HepG2 (cell line): ENCODE measurements around the gene TCF23. TPM values are rescaled to one million over a fixed set of nuclear protein-coding genes. Genes with fewer than 3 reads are reported as not detected.

Experiments
- KAT7 ChIP-seq: IDR thresholded peaks from 2 replicates; pipeline ENCODE4 v1.6.1; 2018; ENCODE audit warnings: borderline replicate concordance, missing compliant biosample characterization
- KDM2A ChIP-seq: sonication (generic); formaldehyde crosslinking; IDR thresholded peaks from 2 replicates; pipeline ENCODE4 v1.4.0; 2020; ENCODE audit warnings: low read depth, missing genetic modification reagents, borderline replicate concordance
- NFRKB ChIP-seq: fragments of 450-650 bp; IDR thresholded peaks from 2 replicates; pipeline ENCODE4 v1.6.1; 2017
- POLR2AphosphoS2 ChIP-seq: IDR thresholded peaks from 2 replicates; pipeline ENCODE4 v1.6.1; 2011; ENCODE audit warnings: low read depth, low read length, improper control_type of control experiment
- POLR2G ChIP-seq: fragments of 200-400 bp; formaldehyde crosslinking; IDR thresholded peaks from 2 replicates; pipeline ENCODE4 v1.6.1; 2018; ENCODE audit warnings: mild to moderate bottlenecking, low read depth, low read length, moderate library complexity
- SALL1 ChIP-seq: sonication (generic); formaldehyde crosslinking; IDR thresholded peaks from 2 replicates; pipeline ENCODE4 v1.8.0; 2022; ENCODE audit warnings: mild to moderate bottlenecking, missing genetic modification reagents
- ZNF75D ChIP-seq: sonication (generic); formaldehyde crosslinking; IDR thresholded peaks from 2 replicates; pipeline ENCODE4 v1.8.1; 2023; ENCODE audit warnings: missing genetic modification reagents, mild to moderate bottlenecking, borderline replicate concordance
- polyA plus RNA-seq, 8 experiments: library from polyadenylated mRNA; depleted of rRNA in 3 of 8; stranded (reverse) in 7 of 8; unstranded in 1 of 8; fragments of >200 nt; fragmentation: Illumina TruSeq in 4 of 8; extraction: Trizol in 4 of 8; gene quantifications; 2 replicates each; pipeline versions ENCODE4 v1.2.1 to v1.2.3, GENCODE V29; 2011 to 2016; ENCODE audit warnings: low read depth in 4 of 8, missing spikeins in 1 of 8, mixed read lengths in 1 of 8; ENCODE audit not compliant: insufficient read depth in 1 of 8
- total RNA-seq, 5 experiments: library from RNA; depleted of rRNA; stranded (reverse); fragments of >200 nt; fragmentation: Illumina TruSeq; extraction: Trizol; gene quantifications; 2 replicates each; pipeline ENCODE4 v1.2.3, GENCODE V29; 2016; ENCODE audit warnings: low read depth in 1 of 5
- TF ChIP-seq, protein P1 (sequence below): sonication (generic); formaldehyde crosslinking; IDR thresholded peaks from 2 replicates; pipeline ENCODE4 v1.4.0; 2020; ENCODE audit warnings: missing genetic modification reagents
- TF ChIP-seq, protein P2 (sequence below): sonication (generic); formaldehyde crosslinking; IDR thresholded peaks from 2 replicates; pipeline ENCODE4 v1.8.0; 2022; ENCODE audit warnings: missing genetic modification reagents, mild to moderate bottlenecking, borderline replicate concordance
- TF ChIP-seq, protein P3 (sequence below): sonication (generic); formaldehyde crosslinking; IDR thresholded peaks from 2 replicates; pipeline ENCODE4 v1.4.0; 2020; ENCODE audit warnings: missing genetic modification reagents
- TF ChIP-seq, protein P4 (sequence below): sonication (generic); formaldehyde crosslinking; IDR thresholded peaks from 2 replicates; pipeline ENCODE4 v1.5.0; 2020; ENCODE audit warnings: mild to moderate bottlenecking, missing genetic modification reagents, moderate library complexity

TCF23 gene
- total and polyA plus RNA-seq, 2 of the 13 experiments (the other 11 are each of a cell fraction or from before 2014, with no cell fraction given): 0.02 to 1.4 TPM

DNA sequence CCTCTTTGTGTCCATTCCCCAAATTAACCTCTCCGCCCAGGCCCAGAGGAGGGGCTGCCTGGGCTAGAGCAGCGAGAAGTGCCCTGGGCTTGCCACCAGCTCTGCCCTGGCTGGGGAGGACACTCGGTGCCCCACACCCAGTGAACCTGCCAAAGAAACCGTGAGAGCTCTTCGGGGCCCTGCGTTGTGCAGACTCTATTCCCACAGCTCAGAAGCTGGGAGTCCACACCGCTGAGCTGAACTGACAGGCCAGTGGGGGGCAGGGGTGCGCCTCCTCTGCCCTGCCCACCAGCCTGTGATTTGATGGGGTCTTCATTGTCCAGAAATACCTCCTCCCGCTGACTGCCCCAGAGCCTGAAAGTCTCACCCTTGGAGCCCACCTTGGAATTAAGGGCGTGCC is 48.8 kb upstream of the TCF23 start (continued):
- TF ChIP-seq, protein P1, sequence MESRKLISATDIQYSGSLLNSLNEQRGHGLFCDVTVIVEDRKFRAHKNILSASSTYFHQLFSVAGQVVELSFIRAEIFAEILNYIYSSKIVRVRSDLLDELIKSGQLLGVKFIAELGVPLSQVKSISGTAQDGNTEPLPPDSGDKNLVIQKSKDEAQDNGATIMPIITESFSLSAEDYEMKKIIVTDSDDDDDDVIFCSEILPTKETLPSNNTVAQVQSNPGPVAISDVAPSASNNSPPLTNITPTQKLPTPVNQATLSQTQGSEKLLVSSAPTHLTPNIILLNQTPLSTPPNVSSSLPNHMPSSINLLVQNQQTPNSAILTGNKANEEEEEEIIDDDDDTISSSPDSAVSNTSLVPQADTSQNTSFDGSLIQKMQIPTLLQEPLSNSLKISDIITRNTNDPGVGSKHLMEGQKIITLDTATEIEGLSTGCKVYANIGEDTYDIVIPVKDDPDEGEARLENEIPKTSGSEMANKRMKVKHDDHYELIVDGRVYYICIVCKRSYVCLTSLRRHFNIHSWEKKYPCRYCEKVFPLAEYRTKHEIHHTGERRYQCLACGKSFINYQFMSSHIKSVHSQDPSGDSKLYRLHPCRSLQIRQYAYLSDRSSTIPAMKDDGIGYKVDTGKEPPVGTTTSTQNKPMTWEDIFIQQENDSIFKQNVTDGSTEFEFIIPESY (CRISPR knock-in tag): peak; percentile 54
- TF ChIP-seq KDM2A (CRISPR knock-in tag) (0 out of 2 replicates have a peak, but pooled peaks have one; percentile 24), ZNF75D (no peak), POLR2AphosphoS2 (no peak), POLR2G (0 out of 2 replicates have a peak, but pooled peaks have one; percentile 43), NFRKB (no peak), KAT7 (no peak), SALL1 (CRISPR knock-in tag) (no peak)
- TF ChIP-seq, protein P2, sequence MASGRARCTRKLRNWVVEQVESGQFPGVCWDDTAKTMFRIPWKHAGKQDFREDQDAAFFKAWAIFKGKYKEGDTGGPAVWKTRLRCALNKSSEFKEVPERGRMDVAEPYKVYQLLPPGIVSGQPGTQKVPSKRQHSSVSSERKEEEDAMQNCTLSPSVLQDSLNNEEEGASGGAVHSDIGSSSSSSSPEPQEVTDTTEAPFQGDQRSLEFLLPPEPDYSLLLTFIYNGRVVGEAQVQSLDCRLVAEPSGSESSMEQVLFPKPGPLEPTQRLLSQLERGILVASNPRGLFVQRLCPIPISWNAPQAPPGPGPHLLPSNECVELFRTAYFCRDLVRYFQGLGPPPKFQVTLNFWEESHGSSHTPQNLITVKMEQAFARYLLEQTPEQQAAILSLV: no peak
- TF ChIP-seq, protein P3, sequence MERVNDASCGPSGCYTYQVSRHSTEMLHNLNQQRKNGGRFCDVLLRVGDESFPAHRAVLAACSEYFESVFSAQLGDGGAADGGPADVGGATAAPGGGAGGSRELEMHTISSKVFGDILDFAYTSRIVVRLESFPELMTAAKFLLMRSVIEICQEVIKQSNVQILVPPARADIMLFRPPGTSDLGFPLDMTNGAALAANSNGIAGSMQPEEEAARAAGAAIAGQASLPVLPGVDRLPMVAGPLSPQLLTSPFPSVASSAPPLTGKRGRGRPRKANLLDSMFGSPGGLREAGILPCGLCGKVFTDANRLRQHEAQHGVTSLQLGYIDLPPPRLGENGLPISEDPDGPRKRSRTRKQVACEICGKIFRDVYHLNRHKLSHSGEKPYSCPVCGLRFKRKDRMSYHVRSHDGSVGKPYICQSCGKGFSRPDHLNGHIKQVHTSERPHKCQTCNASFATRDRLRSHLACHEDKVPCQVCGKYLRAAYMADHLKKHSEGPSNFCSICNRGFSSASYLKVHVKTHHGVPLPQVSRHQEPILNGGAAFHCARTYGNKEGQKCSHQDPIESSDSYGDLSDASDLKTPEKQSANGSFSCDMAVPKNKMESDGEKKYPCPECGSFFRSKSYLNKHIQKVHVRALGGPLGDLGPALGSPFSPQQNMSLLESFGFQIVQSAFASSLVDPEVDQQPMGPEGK (CRISPR knock-in tag): no peak
- TF ChIP-seq, protein P4, sequence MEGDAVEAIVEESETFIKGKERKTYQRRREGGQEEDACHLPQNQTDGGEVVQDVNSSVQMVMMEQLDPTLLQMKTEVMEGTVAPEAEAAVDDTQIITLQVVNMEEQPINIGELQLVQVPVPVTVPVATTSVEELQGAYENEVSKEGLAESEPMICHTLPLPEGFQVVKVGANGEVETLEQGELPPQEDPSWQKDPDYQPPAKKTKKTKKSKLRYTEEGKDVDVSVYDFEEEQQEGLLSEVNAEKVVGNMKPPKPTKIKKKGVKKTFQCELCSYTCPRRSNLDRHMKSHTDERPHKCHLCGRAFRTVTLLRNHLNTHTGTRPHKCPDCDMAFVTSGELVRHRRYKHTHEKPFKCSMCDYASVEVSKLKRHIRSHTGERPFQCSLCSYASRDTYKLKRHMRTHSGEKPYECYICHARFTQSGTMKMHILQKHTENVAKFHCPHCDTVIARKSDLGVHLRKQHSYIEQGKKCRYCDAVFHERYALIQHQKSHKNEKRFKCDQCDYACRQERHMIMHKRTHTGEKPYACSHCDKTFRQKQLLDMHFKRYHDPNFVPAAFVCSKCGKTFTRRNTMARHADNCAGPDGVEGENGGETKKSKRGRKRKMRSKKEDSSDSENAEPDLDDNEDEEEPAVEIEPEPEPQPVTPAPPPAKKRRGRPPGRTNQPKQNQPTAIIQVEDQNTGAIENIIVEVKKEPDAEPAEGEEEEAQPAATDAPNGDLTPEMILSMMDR: peak; percentile 41
